Erythroblast (primary cell): ENCODE data around the gene EDIL3.

ENCODE experiments used
- GATA1 ChIP-seq: IDR thresholded peaks from 2 replicates; pipeline ENCODE4 v1.6.1; 2011; ENCODE audit warnings: low read depth, mild to moderate bottlenecking, control low read depth, low read length, moderate library complexity
- POLR2A ChIP-seq: IDR thresholded peaks from 2 replicates; pipeline ENCODE4 v1.6.1; 2011; ENCODE audit warnings: mild to moderate bottlenecking, low read length

DNA sequence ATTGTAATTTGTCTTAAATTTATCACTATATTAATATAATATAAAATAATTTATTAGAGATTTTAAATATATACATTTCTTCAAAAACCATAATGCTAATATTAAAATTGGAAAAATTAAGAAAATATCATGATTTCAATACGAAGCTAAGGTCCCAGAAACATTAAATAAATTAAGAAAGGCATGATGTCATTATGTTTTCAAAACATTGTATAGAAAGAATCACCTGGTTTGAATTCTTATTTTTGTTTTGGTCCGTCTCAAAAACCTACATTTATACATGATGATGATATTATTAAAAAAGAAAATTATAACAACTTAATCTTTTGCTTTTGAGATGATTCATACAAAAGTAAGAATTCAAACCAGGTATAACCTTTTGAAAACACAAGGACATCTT is 8.2 kb upstream of the EDIL3 start:
- TF ChIP-seq POLR2A (no peak), GATA1 (no peak)
